Activated B cell treated with CpG ODN at 0.5 μM for 24 hours (primary cell): ENCODE measurements around the gene GRIP2. TPM values are rescaled to one million over a fixed set of nuclear protein-coding genes. Genes with fewer than 3 reads are reported as not detected.

Source experiments
- ATAC-seq: fragments of 200-7000 bp; cut with Tn5 transposase; one replicate; pipeline ENCODE4 v1.10.0; 2021; ENCODE audit warnings: low read depth, mild to moderate bottlenecking, moderate library complexity
- CTCF ChIA-PET: fragments of 350-600 bp; sonication (Branson Sonifier 250); formaldehyde crosslinking; loops from one replicate; lab custom pipeline; 2021; ENCODE audit warnings: antibody characterized with exemption; lab: Charles Lee
- POLR2A ChIA-PET: fragments of 350-600 bp; sonication (Branson Sonifier 250); formaldehyde crosslinking; loops from one replicate; lab custom pipeline; 2021; ENCODE audit warnings: antibody characterized with exemption; lab: Charles Lee
- DNase-seq: peaks from one replicate; pipeline ENCODE4 v3.0.0; 2022
- H3K27ac Mint-ChIP-seq: one replicate; pipeline ENCODE4 v1.8.0; 2020; ENCODE audit warnings: mixed read lengths
- H3K27me3 Mint-ChIP-seq: one replicate; pipeline ENCODE4 v1.8.0; 2021; ENCODE audit warnings: mixed read lengths
- H3K36me3 Mint-ChIP-seq: one replicate; pipeline ENCODE4 v1.8.0; 2021; ENCODE audit warnings: low read depth, mixed read lengths
- H3K4me1 Mint-ChIP-seq: one replicate; pipeline ENCODE4 v1.8.0; 2021; ENCODE audit warnings: mixed read lengths
- H3K4me3 Mint-ChIP-seq: one replicate; pipeline ENCODE4 v1.8.0; 2020; ENCODE audit warnings: mild to moderate bottlenecking, mixed read lengths
- H3K9me3 Mint-ChIP-seq: one replicate; pipeline ENCODE4 v1.8.0; 2020; ENCODE audit warnings: mixed read lengths
- intact Hi-C: fragments of 100-400 bp; cut with micrococcal nuclease; formaldehyde crosslinking; loops from one replicate; pipeline ENCODE4 v1.15.1; 2024
- total RNA-seq: library from RNA; stranded (reverse); gene quantifications from 2 replicates; pipeline ENCODE4 v1.2.3, GENCODE V29; 2022
- TF ChIP-seq, protein P1 (sequence below): fragments of 200-600 bp; IDR thresholded peaks from one replicate; pipeline ENCODE4 v1.8.0; 2022; ENCODE audit warnings: antibody characterized with exemption, mild to moderate bottlenecking

Gene GRIP2
- total RNA-seq, 1 donor from 2014 or later = not detected

GRCh38 chr3:14492948-14493881 is 46.9 kb downstream of the GRIP2 start:
- no peak for ATAC-seq
- H3K4me3 Mint-ChIP-seq = no peak overlapping the region

GRCh38 chr3:14491396-14492190 is 48.5 kb downstream of the GRIP2 start:
- TF ChIP-seq, protein P1, sequence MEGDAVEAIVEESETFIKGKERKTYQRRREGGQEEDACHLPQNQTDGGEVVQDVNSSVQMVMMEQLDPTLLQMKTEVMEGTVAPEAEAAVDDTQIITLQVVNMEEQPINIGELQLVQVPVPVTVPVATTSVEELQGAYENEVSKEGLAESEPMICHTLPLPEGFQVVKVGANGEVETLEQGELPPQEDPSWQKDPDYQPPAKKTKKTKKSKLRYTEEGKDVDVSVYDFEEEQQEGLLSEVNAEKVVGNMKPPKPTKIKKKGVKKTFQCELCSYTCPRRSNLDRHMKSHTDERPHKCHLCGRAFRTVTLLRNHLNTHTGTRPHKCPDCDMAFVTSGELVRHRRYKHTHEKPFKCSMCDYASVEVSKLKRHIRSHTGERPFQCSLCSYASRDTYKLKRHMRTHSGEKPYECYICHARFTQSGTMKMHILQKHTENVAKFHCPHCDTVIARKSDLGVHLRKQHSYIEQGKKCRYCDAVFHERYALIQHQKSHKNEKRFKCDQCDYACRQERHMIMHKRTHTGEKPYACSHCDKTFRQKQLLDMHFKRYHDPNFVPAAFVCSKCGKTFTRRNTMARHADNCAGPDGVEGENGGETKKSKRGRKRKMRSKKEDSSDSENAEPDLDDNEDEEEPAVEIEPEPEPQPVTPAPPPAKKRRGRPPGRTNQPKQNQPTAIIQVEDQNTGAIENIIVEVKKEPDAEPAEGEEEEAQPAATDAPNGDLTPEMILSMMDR = no peak
- H3K4me1 Mint-ChIP-seq = no peaks in the 10 kb centered on the region
- no peak for ATAC-seq
- no peak overlapping the region for H3K27ac Mint-ChIP-seq
- intact Hi-C loops = no loop called here
- H3K27me3 Mint-ChIP-seq = no peaks in the 10 kb centered on the region
- H3K4me3 Mint-ChIP-seq = no peak overlapping the region
- ChIA-PET POLR2A (no interaction called here), CTCF (no interaction called here)
- peaks cover 38% of the 10 kb centered on the region for H3K36me3 Mint-ChIP-seq
- no peak for DNase-seq
- no peaks in the 10 kb centered on the region for H3K9me3 Mint-ChIP-seq

More at GRCh38 chr3:14492948-14493881, 46.9 kb downstream of the GRIP2 start:
- Mint-ChIP-seq H3K27ac (no peak overlapping the region), H3K36me3 (peaks cover 23% of the 10 kb centered on the region), H3K27me3 (peaks cover 5% of the 10 kb centered on the region), H3K4me1 (no peaks in the 10 kb centered on the region), H3K9me3 (no peaks in the 10 kb centered on the region)
- no peak for DNase-seq
- intact Hi-C loops = no loop called here
- ChIA-PET CTCF (interaction anchor here (0.6 kb wide), 1 partner anchor 25 kb away, joined by 4 read pairs; no protein-coding TSS in a partner anchor), POLR2A (no interaction called here)
- TF ChIP-seq, protein P1 = no peak

DNA sequence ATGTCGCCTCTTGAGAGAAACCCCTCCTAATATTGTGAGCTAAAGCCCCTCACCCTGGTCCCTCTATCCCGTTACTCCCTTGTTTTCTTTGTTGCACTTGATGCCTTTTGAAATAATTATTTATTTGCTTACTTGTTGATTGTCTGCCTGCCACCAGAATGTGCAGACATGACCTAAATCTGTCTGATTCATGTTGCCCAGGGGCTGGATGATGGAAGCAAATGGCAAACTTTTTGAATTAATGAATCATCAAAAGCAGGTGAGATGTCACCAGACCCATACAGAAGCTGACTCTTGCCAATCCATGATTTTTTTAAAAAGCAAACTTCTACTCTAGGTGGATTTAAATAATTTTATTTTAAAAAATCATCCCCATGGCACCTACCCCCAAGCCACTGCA is 49.3 kb downstream of the GRIP2 start:
- H3K9me3 Mint-ChIP-seq = no peaks in the 10 kb centered on the region
- DNase-seq = no peak
- intact Hi-C loops = no loop called here
- CTCF ChIA-PET = interaction anchor here (1.0 kb wide), 1 partner anchor 16 kb away, joined by 3 read pairs; no protein-coding TSS in a partner anchor
- H3K27ac Mint-ChIP-seq = no peak overlapping the region
- no peaks in the 10 kb centered on the region for H3K27me3 Mint-ChIP-seq
- peaks cover 46% of the 10 kb centered on the region for H3K36me3 Mint-ChIP-seq
- ATAC-seq = no peak
- H3K4me3 Mint-ChIP-seq = no peak overlapping the region
- TF ChIP-seq, protein P1 = no peak
- POLR2A ChIA-PET = interaction anchor here (0.5 kb wide), 1 partner anchor 1824 kb away, joined by 9 read pairs; no protein-coding TSS in a partner anchor
- no peaks in the 10 kb centered on the region for H3K4me1 Mint-ChIP-seq

DNA sequence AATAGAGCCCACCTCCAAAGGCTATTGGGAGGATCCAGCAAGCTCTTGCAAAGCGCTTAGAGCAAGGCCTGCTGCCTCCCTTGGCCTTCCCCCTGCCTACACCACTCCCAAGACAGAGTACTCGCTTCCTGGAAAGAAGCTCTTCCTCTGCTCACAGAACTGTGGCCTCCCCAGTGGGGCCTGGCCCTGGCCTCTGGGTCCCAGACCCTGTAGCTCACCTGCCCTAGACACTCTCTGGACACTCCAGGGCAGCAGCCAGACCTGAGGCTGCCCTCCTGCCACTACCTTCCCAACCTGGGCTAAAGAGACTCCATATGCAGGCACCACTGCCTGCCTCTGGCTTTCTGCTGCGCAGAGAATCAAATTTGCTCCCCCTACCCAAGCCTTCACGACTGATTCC is 49.9 kb downstream of the GRIP2 start:
- Mint-ChIP-seq H3K27ac (peak overlapping the region; percentile 8), H3K4me3 (no peak overlapping the region), H3K27me3 (no peaks in the 10 kb centered on the region), H3K4me1 (no peaks in the 10 kb centered on the region), H3K9me3 (no peaks in the 10 kb centered on the region), H3K36me3 (peaks cover 52% of the 10 kb centered on the region)
- POLR2A ChIA-PET = interaction anchor here (0.5 kb wide), 1 partner anchor 1823 kb away, joined by 9 read pairs; no protein-coding TSS in a partner anchor
- intact Hi-C loops = no loop called here
- CTCF ChIA-PET = interaction anchor here (1.0 kb wide), 1 partner anchor 17 kb away, joined by 3 read pairs; no protein-coding TSS in a partner anchor
- DNase-seq (no peak), ATAC-seq (no peak)
- TF ChIP-seq, protein P1 = no peak
